HCT116 (cell line): ENCODE data around the gene GRK5. TPM values are rescaled to one million over a fixed set of nuclear protein-coding genes. Genes with fewer than 3 reads are reported as not detected.
A peak's percentile ranks its signal among the peaks of the same experiment; 100 is the strongest.

ENCODE experiments used
- ATAC-seq: fragments of 200-7000 bp; cut with Tn5 transposase; 2 replicates; pipeline ENCODE4 v1.9.1; 2020; ENCODE audit warnings: mild to moderate bottlenecking, moderate library complexity
- BruUV-seq: library from RNA; stranded (reverse); fragments of 400-500 nt; replicated peaks from 2 replicates; lab custom pipeline; 2021; lab: Mats Ljungman, UMichigan
- CTCF ChIA-PET: fragments of 300-600 bp; sonication (Branson Sonifier 250); formaldehyde crosslinking; loops from one replicate; lab custom pipeline; 2021; ENCODE audit warnings: antibody characterized with exemption; lab: Charles Lee
- POLR2A ChIA-PET: fragments of 300-600, 350-600 bp; sonication (Branson Sonifier 250); formaldehyde crosslinking; loops from one replicate; lab custom pipeline; 2021; ENCODE audit warnings: antibody characterized with exemption; lab: Charles Lee
- RAD21 ChIA-PET, 2 experiments: fragments of 300-600 bp; sonication (Branson Sonifier 250); formaldehyde crosslinking; loops; one replicate each; lab custom pipeline; 2023; ENCODE audit warnings: low total read pairs in 2 of 2; ENCODE audit not compliant: uncharacterized antibody in 2 of 2, unreplicated experiment in 2 of 2, low non-redundant PET in 1 of 2; lab: Charles Lee
- DNase-seq: peaks from one replicate; pipeline ENCODE4 v3.0.0-alpha.2; 2010; ENCODE audit warnings: low read depth, low spot score
- H2AFZ ChIP-seq: fragments of 200-600 bp; shearing (Covaris generic), sonication (generic); 2 replicates; pipeline ENCODE4 v1.6.1; 2017; ENCODE audit warnings: low read depth, mixed run types, mixed read lengths, antibody characterized with exemption, low read length; ENCODE audit not compliant: poor library complexity, severe bottlenecking
- H3K27ac ChIP-seq: 2 replicates; pipeline ENCODE4 v1.5.1; 2012; ENCODE audit warnings: low read depth, low read length
- H3K27me3 ChIP-seq: fragments of 200-600 bp; sonication (generic); 2 replicates; pipeline ENCODE4 v1.6.1; 2016; ENCODE audit warnings: mixed run types, low read length, mixed read lengths; ENCODE audit not compliant: insufficient read depth
- H3K36me3 ChIP-seq, 2 experiments: fragments of 200-500 bp in 1 of 2; fragments of 200-600 bp in 1 of 2; sonication (Bioruptor generic) in 1 of 2; sonication (generic) in 1 of 2; 2 replicates each; pipeline versions ENCODE4 v1.5.1 to v1.6.1; 2014 to 2016; ENCODE audit warnings: low read length in 2 of 2, inconsistent platforms in 1 of 2, mixed read lengths in 1 of 2, mixed run types in 1 of 2; ENCODE audit not compliant: insufficient read depth in 2 of 2, control insufficient read depth in 1 of 2
- H3K4me1 ChIP-seq, 2 experiments: fragments of 200-600 bp in 1 of 2; sonication (generic) in 1 of 2; 2 replicates each; pipeline versions ENCODE4 v1.5.1 to v1.6.1; 2012 to 2017; ENCODE audit warnings: low read length in 2 of 2, inconsistent platforms in 1 of 2, mild to moderate bottlenecking in 1 of 2, mixed read lengths in 1 of 2, mixed run types in 1 of 2, moderate library complexity in 1 of 2; ENCODE audit not compliant: insufficient read depth in 2 of 2, control insufficient read depth in 1 of 2
- H3K4me2 ChIP-seq: fragments of 200-600 bp; sonication (generic); 2 replicates; pipeline ENCODE4 v1.6.1; 2017; ENCODE audit warnings: mixed run types, low read length, mixed read lengths
- H3K4me3 ChIP-seq, 2 experiments: fragments of 200-600 bp in 1 of 2; sonication (generic) in 1 of 2; replicated peaks in 1 of 2; 2 replicates each; pipeline ENCODE4 v1.5.1; 2011 to 2016; ENCODE audit warnings: low read length in 2 of 2, control low read depth in 1 of 2, low read depth in 1 of 2, mild to moderate bottlenecking in 1 of 2, mixed read lengths in 1 of 2, mixed run types in 1 of 2
- H3K79me2 ChIP-seq: fragments of 200-600 bp; sonication (generic); 2 replicates; pipeline ENCODE4 v1.6.1; 2017; ENCODE audit warnings: mild to moderate bottlenecking, mixed run types, low read length, moderate library complexity, mixed read lengths; ENCODE audit not compliant: insufficient read depth
- H3K9ac ChIP-seq: fragments of 200-600 bp; sonication (generic); 2 replicates; pipeline ENCODE4 v1.6.1; 2016; ENCODE audit warnings: low read length, mixed read lengths
- H3K9me2 ChIP-seq: fragments of 200-600 bp; sonication (generic), shearing (Covaris generic); 2 replicates; pipeline ENCODE4 v1.6.1; 2017; ENCODE audit warnings: mixed run types, mild to moderate bottlenecking, moderate library complexity; ENCODE audit not compliant: insufficient read depth
- H3K9me3 ChIP-seq, 2 experiments: fragments of 200-500 bp in 1 of 2; fragments of 200-600 bp in 1 of 2; sonication (Bioruptor generic) in 1 of 2; sonication (generic) in 1 of 2; 2 replicates each; pipeline ENCODE4 v1.6.1; 2014 to 2017; ENCODE audit warnings: low read length in 2 of 2, mixed read lengths in 2 of 2, inconsistent platforms in 1 of 2, low read depth in 1 of 2, mild to moderate bottlenecking in 1 of 2, mixed run types in 1 of 2, moderate library complexity in 1 of 2; ENCODE audit not compliant: control insufficient read depth in 1 of 2, insufficient read depth in 1 of 2
- H4K20me1 ChIP-seq: fragments of 200-600 bp; sonication (generic), shearing (Covaris generic); 2 replicates; pipeline ENCODE4 v1.6.1; 2017; ENCODE audit warnings: mixed run types, mild to moderate bottlenecking, moderate library complexity; ENCODE audit not compliant: insufficient read depth
- CBX3 ChIP-seq: IDR thresholded peaks from 2 replicates; pipeline ENCODE4 v1.6.1; 2012; ENCODE audit warnings: low read depth
- CEBPB ChIP-seq: IDR thresholded peaks from 2 replicates; pipeline ENCODE4 v1.6.1; 2012; ENCODE audit warnings: low read depth
- EZH2phosphoT487 ChIP-seq: fragments of 200-600 bp; IDR thresholded peaks from 2 replicates; pipeline ENCODE4 v1.6.1; 2018; ENCODE audit warnings: antibody characterized with exemption, borderline replicate concordance
- FOSL1 ChIP-seq: IDR thresholded peaks from 2 replicates; pipeline ENCODE4 v1.6.1; 2012; ENCODE audit warnings: low read depth
- JUND ChIP-seq: IDR thresholded peaks from 2 replicates; pipeline ENCODE4 v1.6.1; 2012
- POLR2AphosphoS5 ChIP-seq: IDR thresholded peaks from 2 replicates; pipeline ENCODE4 v1.6.1; 2011; ENCODE audit warnings: mild to moderate bottlenecking, low read depth, low read length, moderate library complexity
- SIN3A ChIP-seq: IDR thresholded peaks from 2 replicates; pipeline ENCODE4 v1.6.1; 2012; ENCODE audit warnings: low read depth
- SP1 ChIP-seq: IDR thresholded peaks from 2 replicates; pipeline ENCODE4 v1.6.1; 2012; ENCODE audit warnings: low read depth
- YY1 ChIP-seq: IDR thresholded peaks from 2 replicates; pipeline ENCODE4 v1.6.1; 2011; ENCODE audit warnings: low read length, low read depth, moderate library complexity, mild to moderate bottlenecking; ENCODE audit not compliant: insufficient replicate concordance; ENCODE audit errors: extremely low read depth
- ZBTB33 ChIP-seq: IDR thresholded peaks from 2 replicates; pipeline ENCODE4 v1.6.1; 2011; ENCODE audit warnings: mild to moderate bottlenecking, low read length, moderate library complexity; ENCODE audit not compliant: insufficient replicate concordance; ENCODE audit errors: extremely low read depth
- ZFX ChIP-seq: fragments of 450-650 bp; IDR thresholded peaks from 2 replicates; pipeline ENCODE4 v1.6.1; 2017
- intact Hi-C: fragments of 100-400 bp; cut with micrococcal nuclease; formaldehyde crosslinking; loops from 2 replicates; pipeline ENCODE4 v1.10.0; 2022
- total RNA-seq: library from RNA; stranded (reverse); gene quantifications from one replicate; pipeline ENCODE4 v1.2.1, GENCODE V29; 2021; ENCODE audit not compliant: unreplicated experiment
- TF ChIP-seq, protein P1 (sequence below): IDR thresholded peaks from 2 replicates; pipeline ENCODE4 v1.6.1; 2012
- TF ChIP-seq, protein P2 (sequence below): IDR thresholded peaks from 2 replicates; pipeline ENCODE4 v1.6.1; 2012; ENCODE audit warnings: low read depth

Gene GRK5
- total RNA-seq, 1 experiment from 2014 or later: 7.3 TPM

DNA sequence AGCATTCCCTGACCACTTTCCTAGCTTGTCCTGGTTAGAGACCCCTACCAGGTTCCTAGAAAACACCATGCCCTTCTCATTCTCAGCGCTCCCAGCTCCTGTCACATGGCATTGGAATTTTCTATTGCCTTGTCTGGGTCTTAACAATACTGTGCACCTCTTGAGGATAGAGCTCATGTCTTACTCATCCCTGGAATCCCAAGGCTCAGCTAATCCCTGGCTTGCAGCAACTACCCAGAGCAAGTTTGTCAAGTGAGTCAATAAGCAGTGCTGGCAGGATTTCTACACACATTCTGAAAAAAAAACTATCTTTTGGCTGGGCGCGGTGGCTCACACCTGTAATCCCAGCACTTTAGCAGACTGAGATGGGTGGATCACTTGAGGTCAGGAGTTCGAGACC lies 17.0 kb upstream of the GRK5 start:
- H3K4me3 ChIP-seq: 0 out of 4 replicates have a peak overlapping the region, but pooled peaks of 1 of the 2 experiments have one; percentile 1
- H2AFZ ChIP-seq: no peak overlapping the region
- no peaks in the 10 kb centered on the region for H3K36me3 ChIP-seq
- CTCF ChIA-PET: interaction anchor here (0.6 to 3.9 kb wide), 7 partner anchors 8 to 647 kb away, joined by 3 to 36 read pairs (median 4); partner anchors contain the start of gene GRK5
- DNase-seq: peak; percentile 69
- H3K9me2 ChIP-seq: no peaks in the 10 kb centered on the region
- ATAC-seq: peak; percentile 80
- no peaks in the 10 kb centered on the region for H3K9me3 ChIP-seq
- H3K4me1 ChIP-seq: peaks cover 3 to 27% of the 10 kb centered on the region in 2 experiments; a peak in 3 of 4 replicates
- intact Hi-C loops: loop anchor here (10.0 kb wide), 1 partner anchor 664 kb away; no protein-coding TSS in a partner anchor
- no peaks in the 10 kb centered on the region for H3K27me3 ChIP-seq
- no TSS peak for BruUV-seq
- POLR2A ChIA-PET: interaction anchor here (0.7 to 1.2 kb wide), 2 partner anchors 9 to 17 kb away, joined by 3 to 4 read pairs; partner anchors contain the start of gene GRK5
- peak overlapping the region; percentile 55 for H3K4me2 ChIP-seq
- RAD21 ChIA-PET: interaction anchor here in 1 of 2 experiments (0.8 to 1.7 kb wide), 2 partner anchors 9 to 10 kb away, joined by 3 to 6 read pairs; no protein-coding TSS in a partner anchor
- H3K79me2 ChIP-seq: no peaks in the 10 kb centered on the region
- no peak overlapping the region for H3K27ac ChIP-seq
- peak overlapping the region; percentile 27 for H3K9ac ChIP-seq
- TF ChIP-seq, protein P1, sequence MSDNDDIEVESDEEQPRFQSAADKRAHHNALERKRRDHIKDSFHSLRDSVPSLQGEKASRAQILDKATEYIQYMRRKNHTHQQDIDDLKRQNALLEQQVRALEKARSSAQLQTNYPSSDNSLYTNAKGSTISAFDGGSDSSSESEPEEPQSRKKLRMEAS: peak; percentile 71
- TF ChIP-seq ZFX (no peak), CBX3 (peak; percentile 84), EZH2phosphoT487 (no peak), POLR2AphosphoS5 (peak; percentile 17; the same call in 1 of the 2 replicates), JUND (peak; percentile 66; the same call in 1 of the 2 replicates), SP1 (peak; percentile 70), FOSL1 (peak; percentile 74), YY1 (peak; percentile 13), CEBPB (peak; percentile 74), ZBTB33 (no peak), SIN3A (peak; percentile 47; the same call in 1 of the 2 replicates)
- TF ChIP-seq, protein P2, sequence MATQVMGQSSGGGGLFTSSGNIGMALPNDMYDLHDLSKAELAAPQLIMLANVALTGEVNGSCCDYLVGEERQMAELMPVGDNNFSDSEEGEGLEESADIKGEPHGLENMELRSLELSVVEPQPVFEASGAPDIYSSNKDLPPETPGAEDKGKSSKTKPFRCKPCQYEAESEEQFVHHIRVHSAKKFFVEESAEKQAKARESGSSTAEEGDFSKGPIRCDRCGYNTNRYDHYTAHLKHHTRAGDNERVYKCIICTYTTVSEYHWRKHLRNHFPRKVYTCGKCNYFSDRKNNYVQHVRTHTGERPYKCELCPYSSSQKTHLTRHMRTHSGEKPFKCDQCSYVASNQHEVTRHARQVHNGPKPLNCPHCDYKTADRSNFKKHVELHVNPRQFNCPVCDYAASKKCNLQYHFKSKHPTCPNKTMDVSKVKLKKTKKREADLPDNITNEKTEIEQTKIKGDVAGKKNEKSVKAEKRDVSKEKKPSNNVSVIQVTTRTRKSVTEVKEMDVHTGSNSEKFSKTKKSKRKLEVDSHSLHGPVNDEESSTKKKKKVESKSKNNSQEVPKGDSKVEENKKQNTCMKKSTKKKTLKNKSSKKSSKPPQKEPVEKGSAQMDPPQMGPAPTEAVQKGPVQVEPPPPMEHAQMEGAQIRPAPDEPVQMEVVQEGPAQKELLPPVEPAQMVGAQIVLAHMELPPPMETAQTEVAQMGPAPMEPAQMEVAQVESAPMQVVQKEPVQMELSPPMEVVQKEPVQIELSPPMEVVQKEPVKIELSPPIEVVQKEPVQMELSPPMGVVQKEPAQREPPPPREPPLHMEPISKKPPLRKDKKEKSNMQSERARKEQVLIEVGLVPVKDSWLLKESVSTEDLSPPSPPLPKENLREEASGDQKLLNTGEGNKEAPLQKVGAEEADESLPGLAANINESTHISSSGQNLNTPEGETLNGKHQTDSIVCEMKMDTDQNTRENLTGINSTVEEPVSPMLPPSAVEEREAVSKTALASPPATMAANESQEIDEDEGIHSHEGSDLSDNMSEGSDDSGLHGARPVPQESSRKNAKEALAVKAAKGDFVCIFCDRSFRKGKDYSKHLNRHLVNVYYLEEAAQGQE: no peak
- TF ChIP-seq, all 23 proteins: peak for 9
- no peaks in the 10 kb centered on the region for H4K20me1 ChIP-seq
